HEK293 (cell line): ENCODE results near the gene ATP5MC2.

Source experiments
- CTCF ChIA-PET: fragments of 350-600 bp; formaldehyde crosslinking; extraction: SDS; loops from one replicate; lab custom pipeline; 2021; ENCODE audit warnings: antibody characterized with exemption; lab: Yijun Ruan, JAX
- POLR2A ChIA-PET: fragments of 300-600 bp; formaldehyde crosslinking; extraction: SDS; loops from one replicate; lab custom pipeline; 2020; ENCODE audit warnings: antibody characterized with exemption, inconsistent platforms; lab: Yijun Ruan, JAX
- H3K27ac ChIP-seq: fragments of 200-500 bp; sonication (Bioruptor generic); 2 replicates; pipeline ENCODE4 v1.5.1; 2014; ENCODE audit warnings: low read depth, low read length, control low read depth, inconsistent platforms; ENCODE audit errors: extremely low read depth
- H3K36me3 ChIP-seq, 2 experiments: fragments of 200-500 bp in 1 of 2; sonication (Bioruptor generic) in 1 of 2; 1 replicate in 1 of 2; 2 replicates in 1 of 2; pipeline ENCODE4 v1.5.1; 2014 to 2017; ENCODE audit warnings: inconsistent platforms in 2 of 2, low read length in 2 of 2; ENCODE audit not compliant: control insufficient read depth in 2 of 2, insufficient read depth in 1 of 2
- H3K4me1 ChIP-seq: fragments of 200-500 bp; sonication (Bioruptor generic); 2 replicates; pipeline ENCODE4 v1.5.1; 2014; ENCODE audit warnings: mild to moderate bottlenecking, low read length, inconsistent platforms; ENCODE audit not compliant: control insufficient read depth, insufficient read depth
- H3K4me3 ChIP-seq: 2 replicates; pipeline ENCODE4 v1.5.1; 2011; ENCODE audit warnings: low read depth, mild to moderate bottlenecking, control low read depth, low read length, moderate library complexity
- H3K9me3 ChIP-seq: fragments of 200-500 bp; sonication (Bioruptor generic); 2 replicates; pipeline ENCODE4 v1.5.1; 2014; ENCODE audit warnings: low read depth, low read length, inconsistent platforms; ENCODE audit not compliant: control insufficient read depth, insufficient read depth
- BCL11A ChIP-seq: fragments of 450-650 bp; formaldehyde crosslinking; IDR thresholded peaks from 2 replicates; pipeline ENCODE4 v1.5.1; 2016; ENCODE audit warnings: low read depth, missing biosample characterization, missing genetic modification characterization
- SP7 ChIP-seq: fragments of 450-650 bp; formaldehyde crosslinking; IDR thresholded peaks from 2 replicates; pipeline ENCODE4 v1.5.1; 2016; ENCODE audit warnings: missing biosample characterization, missing genetic modification characterization
- ZBTB17 ChIP-seq: fragments of 450-650 bp; formaldehyde crosslinking; IDR thresholded peaks from 2 replicates; pipeline ENCODE4 v1.5.1; 2016; ENCODE audit warnings: missing biosample characterization, missing genetic modification characterization
- ZNF133 ChIP-seq: fragments of 450-650 bp; formaldehyde crosslinking; IDR thresholded peaks from 2 replicates; pipeline ENCODE4 v1.5.1; 2016; ENCODE audit warnings: missing biosample characterization, missing genetic modification characterization
- ZNF155 ChIP-seq: fragments of 450-650 bp; formaldehyde crosslinking; IDR thresholded peaks from 2 replicates; pipeline ENCODE4 v1.5.1; 2016; ENCODE audit warnings: missing biosample characterization, missing genetic modification characterization
- ZNF157 ChIP-seq: fragments of 450-650 bp; formaldehyde crosslinking; IDR thresholded peaks from 2 replicates; pipeline ENCODE4 v1.5.1; 2016; ENCODE audit warnings: missing biosample characterization, missing genetic modification characterization
- ZNF169 ChIP-seq: fragments of 450-650 bp; formaldehyde crosslinking; IDR thresholded peaks from 2 replicates; pipeline ENCODE4 v1.5.1; 2016; ENCODE audit warnings: missing biosample characterization, missing genetic modification characterization
- ZNF221 ChIP-seq: fragments of 450-650 bp; formaldehyde crosslinking; IDR thresholded peaks from 2 replicates; pipeline ENCODE4 v1.5.1; 2017; ENCODE audit warnings: missing biosample characterization, missing genetic modification characterization, borderline replicate concordance
- ZNF747 ChIP-seq: fragments of 450-650 bp; formaldehyde crosslinking; IDR thresholded peaks from 2 replicates; pipeline ENCODE4 v1.5.1; 2016; ENCODE audit warnings: missing biosample characterization, missing genetic modification characterization
- ZNF76 ChIP-seq: fragments of 450-650 bp; formaldehyde crosslinking; IDR thresholded peaks from 2 replicates; pipeline ENCODE4; 2016; ENCODE audit warnings: low read depth, missing biosample characterization, missing genetic modification characterization, borderline replicate concordance
- TF ChIP-seq, protein P1 (sequence below): fragments of 450-650 bp; formaldehyde crosslinking; IDR thresholded peaks from 2 replicates; pipeline ENCODE4 v1.5.1; 2016; ENCODE audit warnings: missing biosample characterization, missing genetic modification characterization
- TF ChIP-seq, protein P2 (sequence below): fragments of 450-650 bp; formaldehyde crosslinking; IDR thresholded peaks from 2 replicates; pipeline ENCODE4 v1.5.1; 2016; ENCODE audit warnings: missing biosample characterization, missing genetic modification characterization, borderline replicate concordance
- TF ChIP-seq, protein P3 (sequence below): fragments of 450-650 bp; formaldehyde crosslinking; IDR thresholded peaks from 2 replicates; pipeline ENCODE4 v1.5.1; 2016; ENCODE audit warnings: missing biosample characterization, missing genetic modification characterization
- TF ChIP-seq, protein P4 (sequence below): fragments of 450-650 bp; formaldehyde crosslinking; IDR thresholded peaks from 2 replicates; pipeline ENCODE4 v1.5.1; 2016; ENCODE audit warnings: missing biosample characterization, missing genetic modification characterization
- TF ChIP-seq, protein P5 (sequence below): fragments of 450-650 bp; formaldehyde crosslinking; IDR thresholded peaks from 2 replicates; pipeline ENCODE4 v1.5.1; 2017; ENCODE audit warnings: missing biosample characterization, missing genetic modification characterization
- TF ChIP-seq, protein P6 (sequence below): fragments of 450-650 bp; formaldehyde crosslinking; IDR thresholded peaks from 2 replicates; pipeline ENCODE4 v1.5.1; 2016; ENCODE audit warnings: missing biosample characterization, missing genetic modification characterization

Gene ATP5MC2

DNA sequence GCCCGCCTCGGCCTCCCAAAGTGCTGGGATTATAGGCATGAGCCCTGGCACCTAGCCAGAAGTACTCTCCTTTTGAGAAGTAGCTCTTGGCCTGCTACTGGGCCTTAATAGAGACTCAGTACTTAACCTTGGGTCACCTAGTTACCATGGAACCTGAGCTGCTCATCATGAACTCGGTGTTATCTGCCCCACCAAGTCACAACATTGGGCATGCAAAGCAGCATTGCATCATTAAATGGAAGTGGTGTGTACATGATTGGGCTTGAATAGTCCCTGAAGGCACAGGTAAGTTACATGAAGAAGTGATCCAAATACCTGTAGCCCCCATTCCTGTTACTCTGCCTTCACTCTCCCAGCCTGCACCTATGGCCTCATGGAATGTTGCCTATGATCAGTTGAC lies 31.8 kb downstream of the ATP5MC2 start (continued):
- TF ChIP-seq, protein P1, sequence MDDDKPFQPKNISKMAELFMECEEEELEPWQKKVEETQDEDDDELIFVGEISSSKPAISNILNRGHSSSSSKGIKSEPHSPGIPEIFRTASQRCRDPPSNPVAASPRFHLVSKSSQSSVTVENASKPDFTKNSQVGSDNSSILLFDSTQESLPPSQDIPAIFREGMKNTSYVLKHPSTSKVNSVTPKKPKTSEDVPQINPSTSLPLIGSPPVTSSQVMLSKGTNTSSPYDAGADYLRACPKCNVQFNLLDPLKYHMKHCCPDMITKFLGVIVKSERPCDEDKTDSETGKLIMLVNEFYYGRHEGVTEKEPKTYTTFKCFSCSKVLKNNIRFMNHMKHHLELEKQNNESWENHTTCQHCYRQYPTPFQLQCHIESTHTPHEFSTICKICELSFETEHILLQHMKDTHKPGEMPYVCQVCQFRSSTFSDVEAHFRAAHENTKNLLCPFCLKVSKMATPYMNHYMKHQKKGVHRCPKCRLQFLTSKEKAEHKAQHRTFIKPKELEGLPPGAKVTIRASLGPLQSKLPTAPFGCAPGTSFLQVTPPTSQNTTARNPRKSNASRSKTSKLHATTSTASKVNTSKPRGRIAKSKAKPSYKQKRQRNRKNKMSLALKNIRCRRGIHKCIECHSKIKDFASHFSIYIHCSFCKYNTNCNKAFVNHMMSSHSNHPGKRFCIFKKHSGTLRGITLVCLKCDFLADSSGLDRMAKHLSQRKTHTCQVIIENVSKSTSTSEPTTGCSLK (tag by site-specific recombination) = no peak
- TF ChIP-seq, protein P2, sequence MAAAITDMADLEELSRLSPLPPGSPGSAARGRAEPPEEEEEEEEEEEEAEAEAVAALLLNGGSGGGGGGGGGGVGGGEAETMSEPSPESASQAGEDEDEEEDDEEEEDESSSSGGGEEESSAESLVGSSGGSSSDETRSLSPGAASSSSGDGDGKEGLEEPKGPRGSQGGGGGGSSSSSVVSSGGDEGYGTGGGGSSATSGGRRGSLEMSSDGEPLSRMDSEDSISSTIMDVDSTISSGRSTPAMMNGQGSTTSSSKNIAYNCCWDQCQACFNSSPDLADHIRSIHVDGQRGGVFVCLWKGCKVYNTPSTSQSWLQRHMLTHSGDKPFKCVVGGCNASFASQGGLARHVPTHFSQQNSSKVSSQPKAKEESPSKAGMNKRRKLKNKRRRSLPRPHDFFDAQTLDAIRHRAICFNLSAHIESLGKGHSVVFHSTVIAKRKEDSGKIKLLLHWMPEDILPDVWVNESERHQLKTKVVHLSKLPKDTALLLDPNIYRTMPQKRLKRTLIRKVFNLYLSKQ (tag by site-specific recombination) = no peak
- TF ChIP-seq ZNF169 (tag by site-specific recombination) (no peak), ZNF155 (tag by site-specific recombination) (no peak), ZNF76 (tag by site-specific recombination) (no peak), ZNF747 (tag by site-specific recombination) (no peak)
- TF ChIP-seq, protein P3, sequence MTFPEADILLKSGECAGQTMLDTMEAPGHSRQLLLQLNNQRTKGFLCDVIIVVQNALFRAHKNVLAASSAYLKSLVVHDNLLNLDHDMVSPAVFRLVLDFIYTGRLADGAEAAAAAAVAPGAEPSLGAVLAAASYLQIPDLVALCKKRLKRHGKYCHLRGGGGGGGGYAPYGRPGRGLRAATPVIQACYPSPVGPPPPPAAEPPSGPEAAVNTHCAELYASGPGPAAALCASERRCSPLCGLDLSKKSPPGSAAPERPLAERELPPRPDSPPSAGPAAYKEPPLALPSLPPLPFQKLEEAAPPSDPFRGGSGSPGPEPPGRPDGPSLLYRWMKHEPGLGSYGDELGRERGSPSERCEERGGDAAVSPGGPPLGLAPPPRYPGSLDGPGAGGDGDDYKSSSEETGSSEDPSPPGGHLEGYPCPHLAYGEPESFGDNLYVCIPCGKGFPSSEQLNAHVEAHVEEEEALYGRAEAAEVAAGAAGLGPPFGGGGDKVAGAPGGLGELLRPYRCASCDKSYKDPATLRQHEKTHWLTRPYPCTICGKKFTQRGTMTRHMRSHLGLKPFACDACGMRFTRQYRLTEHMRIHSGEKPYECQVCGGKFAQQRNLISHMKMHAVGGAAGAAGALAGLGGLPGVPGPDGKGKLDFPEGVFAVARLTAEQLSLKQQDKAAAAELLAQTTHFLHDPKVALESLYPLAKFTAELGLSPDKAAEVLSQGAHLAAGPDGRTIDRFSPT (tag by site-specific recombination) = no peak
- TF ChIP-seq, protein P4, sequence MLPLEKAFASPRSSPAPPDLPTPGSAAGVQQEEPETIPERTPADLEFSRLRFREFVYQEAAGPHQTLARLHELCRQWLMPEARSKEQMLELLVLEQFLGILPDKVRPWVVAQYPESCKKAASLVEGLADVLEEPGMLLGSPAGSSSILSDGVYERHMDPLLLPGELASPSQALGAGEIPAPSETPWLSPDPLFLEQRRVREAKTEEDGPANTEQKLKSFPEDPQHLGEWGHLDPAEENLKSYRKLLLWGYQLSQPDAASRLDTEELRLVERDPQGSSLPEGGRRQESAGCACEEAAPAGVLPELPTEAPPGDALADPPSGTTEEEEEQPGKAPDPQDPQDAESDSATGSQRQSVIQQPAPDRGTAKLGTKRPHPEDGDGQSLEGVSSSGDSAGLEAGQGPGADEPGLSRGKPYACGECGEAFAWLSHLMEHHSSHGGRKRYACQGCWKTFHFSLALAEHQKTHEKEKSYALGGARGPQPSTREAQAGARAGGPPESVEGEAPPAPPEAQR (tag by site-specific recombination) = no peak
- TF ChIP-seq, protein P5, sequence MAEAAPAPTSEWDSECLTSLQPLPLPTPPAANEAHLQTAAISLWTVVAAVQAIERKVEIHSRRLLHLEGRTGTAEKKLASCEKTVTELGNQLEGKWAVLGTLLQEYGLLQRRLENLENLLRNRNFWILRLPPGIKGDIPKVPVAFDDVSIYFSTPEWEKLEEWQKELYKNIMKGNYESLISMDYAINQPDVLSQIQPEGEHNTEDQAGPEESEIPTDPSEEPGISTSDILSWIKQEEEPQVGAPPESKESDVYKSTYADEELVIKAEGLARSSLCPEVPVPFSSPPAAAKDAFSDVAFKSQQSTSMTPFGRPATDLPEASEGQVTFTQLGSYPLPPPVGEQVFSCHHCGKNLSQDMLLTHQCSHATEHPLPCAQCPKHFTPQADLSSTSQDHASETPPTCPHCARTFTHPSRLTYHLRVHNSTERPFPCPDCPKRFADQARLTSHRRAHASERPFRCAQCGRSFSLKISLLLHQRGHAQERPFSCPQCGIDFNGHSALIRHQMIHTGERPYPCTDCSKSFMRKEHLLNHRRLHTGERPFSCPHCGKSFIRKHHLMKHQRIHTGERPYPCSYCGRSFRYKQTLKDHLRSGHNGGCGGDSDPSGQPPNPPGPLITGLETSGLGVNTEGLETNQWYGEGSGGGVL (tag by site-specific recombination) = no peak

DNA sequence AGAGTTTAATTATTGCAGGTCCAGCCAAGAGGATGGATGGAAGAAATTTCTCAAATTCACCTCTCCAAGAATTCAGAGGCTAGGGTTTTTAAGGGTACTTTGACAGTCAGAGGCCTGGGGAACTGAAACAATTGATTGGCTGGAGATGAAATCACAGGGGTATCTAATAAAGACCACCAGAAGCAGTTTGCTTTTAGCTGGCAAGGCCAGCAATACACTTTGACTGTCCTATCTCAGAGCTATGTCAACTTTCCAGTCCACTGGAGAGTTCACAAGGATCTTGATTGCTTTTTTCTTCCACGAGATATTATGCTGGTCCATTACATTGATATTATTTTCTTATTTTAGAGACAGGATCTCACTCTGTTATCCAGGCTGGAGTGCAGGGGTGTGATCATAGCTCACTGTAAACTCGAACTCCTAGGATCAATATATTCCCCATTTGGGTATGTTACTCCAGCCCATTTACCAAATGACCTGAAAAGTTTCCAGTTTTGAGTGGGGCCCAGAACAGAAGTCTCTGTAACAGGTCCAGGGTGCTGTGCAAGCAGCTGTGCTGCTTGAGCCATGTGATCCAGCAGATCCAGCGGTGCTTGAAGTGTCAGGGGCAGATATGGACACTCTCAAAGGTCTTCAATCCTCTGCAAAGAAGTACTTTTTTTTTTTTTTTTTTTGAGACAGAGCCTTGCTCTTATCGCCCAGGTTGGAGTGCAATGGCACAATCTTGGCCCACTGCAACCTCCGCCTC lies 32.5 kb downstream of the ATP5MC2 start:
- Histone ChIP-seq H3K36me3 (no peaks in the 10 kb centered on the region), H3K4me3 (no peak overlapping the region), H3K9me3 (no peaks in the 10 kb centered on the region), H3K4me1 (no peaks in the 10 kb centered on the region)
- TF ChIP-seq, protein P6, sequence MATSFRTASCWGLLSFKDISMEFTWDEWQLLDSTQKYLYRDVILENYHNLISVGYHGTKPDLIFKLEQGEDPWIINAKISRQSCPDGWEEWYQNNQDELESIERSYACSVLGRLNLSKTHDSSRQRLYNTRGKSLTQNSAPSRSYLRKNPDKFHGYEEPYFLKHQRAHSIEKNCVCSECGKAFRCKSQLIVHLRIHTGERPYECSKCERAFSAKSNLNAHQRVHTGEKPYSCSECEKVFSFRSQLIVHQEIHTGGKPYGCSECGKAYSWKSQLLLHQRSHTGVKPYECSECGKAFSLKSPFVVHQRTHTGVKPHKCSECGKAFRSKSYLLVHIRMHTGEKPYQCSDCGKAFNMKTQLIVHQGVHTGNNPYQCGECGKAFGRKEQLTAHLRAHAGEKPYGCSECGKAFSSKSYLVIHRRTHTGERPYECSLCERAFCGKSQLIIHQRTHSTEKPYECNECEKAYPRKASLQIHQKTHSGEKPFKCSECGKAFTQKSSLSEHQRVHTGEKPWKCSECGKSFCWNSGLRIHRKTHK (tag by site-specific recombination) = no peak
- no peak for TF ChIP-seq BCL11A (tag by site-specific recombination)
- peak; percentile 95 for TF ChIP-seq ZNF157
- TF ChIP-seq SP7 (tag by site-specific recombination) = no peak
- no peak for TF ChIP-seq ZBTB17 (tag by site-specific recombination)
- no peak for TF ChIP-seq ZNF133 (tag by site-specific recombination)
- no peak for TF ChIP-seq ZNF221 (tag by site-specific recombination)
- TF ChIP-seq, all 188 proteins: peak for 1
- no peak overlapping the region for H3K27ac ChIP-seq
- ChIA-PET CTCF (interaction anchor here (0.6 kb wide), 1 partner anchor 88 kb away, joined by 4 read pairs; no protein-coding TSS in a partner anchor), POLR2A (interaction anchor here (1.2 kb wide), 1 partner anchor 20 kb away, joined by 3 read pairs; no protein-coding TSS in a partner anchor)
